HG02571 (cell line): ENCODE measurements around the gene USP36.
"Not testable (repeated sequence)": the region's sequence is repeated elsewhere in the genome, so short reads cannot be mapped to it uniquely, and the experiment has no call there.

ENCODE experiments used
- ATAC-seq: cut with Tn5 transposase; IDR thresholded peaks from one replicate; pipeline ENCODE4 v1.9.1; 2021; ENCODE audit warnings: mild to moderate bottlenecking, moderate library complexity; ENCODE audit not compliant: unreplicated experiment

The USP36 gene

DNA sequence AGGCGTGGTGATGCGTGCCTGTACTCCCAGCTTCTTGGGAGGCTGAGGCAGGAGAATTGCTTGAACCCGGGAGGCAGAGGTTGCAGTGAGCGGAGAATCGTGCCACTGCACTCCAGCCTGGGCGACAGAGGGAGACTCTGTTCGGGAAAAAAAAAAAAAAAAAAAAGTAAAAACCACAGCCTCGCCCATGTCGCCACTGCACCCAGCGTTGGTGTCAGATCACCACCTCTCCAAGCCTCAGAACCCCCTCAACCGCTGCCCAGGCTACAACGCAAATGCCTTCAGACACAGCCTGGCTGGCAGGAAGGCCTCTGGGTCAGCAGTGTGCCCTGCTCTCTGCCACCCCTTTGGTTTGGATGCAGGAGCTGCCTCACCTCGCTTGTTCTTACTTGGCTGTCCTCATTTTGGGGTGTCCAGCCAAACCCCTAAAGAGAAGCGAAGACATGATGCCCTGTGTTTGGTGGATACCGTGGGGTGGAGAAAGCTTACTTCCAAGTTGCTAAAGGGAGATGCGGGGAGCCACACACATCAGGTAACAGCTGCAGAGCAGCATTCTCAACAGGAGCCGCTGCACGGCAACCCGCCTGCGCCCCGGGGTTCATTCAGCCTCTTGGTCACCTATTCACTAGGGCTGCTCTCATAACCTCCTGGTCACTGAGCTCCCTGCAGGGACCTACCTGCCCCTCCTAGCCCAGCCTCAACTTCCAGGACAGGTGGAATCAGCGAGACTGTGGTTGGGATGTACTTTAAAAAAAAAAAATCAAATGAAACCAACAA, 45.6 kb downstream of the USP36 start:
- ATAC-seq: no peak

DNA sequence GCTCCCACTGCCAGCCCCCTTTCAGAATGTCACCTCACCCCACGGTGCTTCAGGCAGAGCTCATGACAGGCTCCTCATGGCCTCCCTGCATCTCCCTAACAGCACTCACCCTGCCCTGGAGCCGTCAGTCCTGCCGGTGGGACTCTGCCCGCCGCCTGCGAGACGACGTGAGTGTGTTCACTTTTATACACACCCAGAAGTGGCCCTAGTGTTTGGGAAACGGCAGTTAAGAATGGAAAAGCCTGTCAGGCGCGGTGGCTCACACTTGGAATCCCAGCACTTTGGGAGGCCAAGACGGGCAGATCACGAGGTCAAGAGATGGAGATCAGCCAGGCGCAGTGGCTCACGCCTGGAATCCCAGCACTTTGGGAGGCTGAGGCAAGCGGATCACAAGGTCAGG, 46.2 kb downstream of the USP36 start:
- no peak for ATAC-seq

DNA sequence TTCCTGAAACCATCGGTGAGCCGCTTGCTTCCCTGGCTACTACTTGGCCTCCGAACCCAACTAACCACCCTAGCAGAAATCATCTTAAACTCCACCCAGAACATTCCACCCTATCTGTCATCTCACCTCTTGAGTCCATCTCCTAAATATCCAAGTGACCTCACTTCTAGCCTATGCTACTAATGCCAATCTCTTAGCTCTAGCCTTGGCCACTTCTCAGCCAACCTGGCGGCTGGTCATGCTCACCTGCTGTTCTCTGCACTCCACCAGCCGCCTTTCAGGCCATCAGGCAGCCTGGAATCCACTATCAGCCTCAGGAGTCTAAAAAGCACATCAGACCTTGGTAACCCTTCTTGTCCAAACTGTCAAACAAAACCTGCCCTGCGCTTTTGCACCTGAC, 46.6 kb downstream of the USP36 start:
- no peak for ATAC-seq

DNA sequence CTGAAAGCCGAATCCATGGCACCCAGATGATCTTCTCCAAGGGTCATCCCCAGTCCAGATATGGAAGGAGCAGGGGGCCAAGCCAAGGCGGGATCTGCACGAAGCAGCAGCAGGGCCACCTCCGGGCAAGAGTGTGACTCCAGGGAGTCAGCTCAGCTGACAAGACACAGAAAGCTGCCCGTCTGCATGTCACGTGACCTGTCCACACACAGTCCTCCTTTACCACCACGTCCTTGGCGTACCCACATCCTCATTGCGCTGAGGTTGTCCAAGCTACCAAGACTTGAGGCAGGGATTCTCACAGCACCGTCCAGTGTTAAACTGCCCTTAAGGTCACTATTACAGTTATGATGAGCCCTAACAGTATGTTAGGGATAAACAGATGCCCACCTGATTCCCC, 47.2 kb downstream of the USP36 start:
- no peak for ATAC-seq

DNA sequence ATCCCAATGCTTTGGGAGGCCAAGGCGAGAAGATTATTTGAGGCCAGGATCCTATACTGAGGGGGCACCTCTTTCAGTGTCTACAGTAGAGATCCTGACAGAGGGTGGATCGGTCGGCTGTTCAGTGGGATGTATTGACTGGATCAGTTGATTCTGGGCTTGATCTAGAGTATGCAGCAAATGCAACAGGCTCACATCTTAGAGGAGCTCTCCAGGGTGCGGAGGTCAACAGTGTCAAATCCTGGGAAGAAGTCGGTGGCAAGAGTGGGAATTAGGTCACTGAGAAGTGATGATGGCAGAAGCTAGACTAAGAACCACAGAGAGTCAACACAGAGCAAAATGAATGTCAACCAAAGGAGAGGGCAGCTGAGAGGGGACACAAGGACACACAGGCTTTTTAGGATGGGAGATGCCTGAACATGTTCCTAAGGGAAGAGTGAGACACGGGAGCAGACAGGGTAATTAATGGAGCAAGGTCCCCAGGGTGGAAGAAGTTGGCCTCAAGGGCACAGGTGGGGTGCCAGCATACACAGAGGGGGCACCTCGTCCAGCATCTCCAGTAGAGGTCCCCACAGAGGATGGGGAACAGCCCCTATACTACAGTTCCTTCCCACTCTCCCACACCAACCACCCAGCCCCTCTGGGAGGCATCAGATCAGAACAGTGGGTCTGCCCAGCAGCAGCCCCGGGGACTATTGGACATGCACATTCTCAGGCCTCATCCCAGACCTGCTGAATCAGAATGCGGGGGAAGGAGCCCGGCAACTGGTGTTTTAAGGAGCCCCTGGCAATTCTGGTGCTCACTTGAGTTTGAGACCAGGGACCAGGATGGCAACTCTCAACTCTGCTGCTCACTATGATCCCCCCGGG, 48.5 kb downstream of the USP36 start:
- no peak for ATAC-seq

DNA sequence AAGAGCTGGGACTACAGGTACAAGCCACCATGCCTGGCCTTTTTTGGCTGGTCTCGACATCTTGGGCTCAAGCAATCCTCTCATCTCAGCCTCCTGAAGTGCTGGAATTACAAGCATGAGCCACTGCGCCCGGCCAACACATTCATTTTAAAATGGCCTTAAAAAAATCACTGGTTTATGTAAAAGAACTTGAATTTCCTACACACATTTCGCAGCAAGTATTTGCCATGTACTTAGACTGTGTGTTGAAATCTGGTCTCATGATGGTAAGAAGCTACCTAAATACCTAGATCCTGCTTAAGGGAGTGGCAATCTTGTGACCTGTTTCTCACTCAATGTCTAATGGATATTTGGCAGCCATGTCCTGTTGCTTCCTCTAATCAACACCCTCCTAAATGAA, 50.1 kb downstream of the USP36 start:
- no peak for ATAC-seq

DNA sequence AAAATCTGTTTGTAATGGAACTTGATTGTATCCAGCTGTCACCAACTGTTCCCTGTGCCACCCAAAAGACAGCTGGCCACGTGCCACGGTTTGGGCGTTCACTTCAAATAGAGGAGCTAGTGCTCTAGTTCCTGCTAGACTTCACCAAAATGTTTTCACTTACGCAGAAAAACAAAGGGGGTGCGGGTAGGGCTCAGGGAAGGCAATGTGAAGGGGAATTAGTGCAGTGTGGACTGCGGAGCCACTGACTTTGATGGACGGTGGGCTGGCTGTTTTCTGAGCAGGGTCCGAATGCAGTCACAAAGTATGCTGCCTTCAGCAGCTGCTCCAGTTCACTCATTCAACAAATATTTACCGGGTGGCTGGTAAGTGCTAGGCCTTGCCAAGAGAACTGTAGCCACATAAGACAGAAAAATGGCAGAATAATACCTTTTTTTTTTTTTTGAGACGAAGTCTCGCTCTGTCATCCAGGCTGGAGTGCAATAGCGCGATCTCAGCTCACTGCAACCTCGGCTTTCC, 50.9 kb downstream of the USP36 start:
- ATAC-seq: no peak

DNA sequence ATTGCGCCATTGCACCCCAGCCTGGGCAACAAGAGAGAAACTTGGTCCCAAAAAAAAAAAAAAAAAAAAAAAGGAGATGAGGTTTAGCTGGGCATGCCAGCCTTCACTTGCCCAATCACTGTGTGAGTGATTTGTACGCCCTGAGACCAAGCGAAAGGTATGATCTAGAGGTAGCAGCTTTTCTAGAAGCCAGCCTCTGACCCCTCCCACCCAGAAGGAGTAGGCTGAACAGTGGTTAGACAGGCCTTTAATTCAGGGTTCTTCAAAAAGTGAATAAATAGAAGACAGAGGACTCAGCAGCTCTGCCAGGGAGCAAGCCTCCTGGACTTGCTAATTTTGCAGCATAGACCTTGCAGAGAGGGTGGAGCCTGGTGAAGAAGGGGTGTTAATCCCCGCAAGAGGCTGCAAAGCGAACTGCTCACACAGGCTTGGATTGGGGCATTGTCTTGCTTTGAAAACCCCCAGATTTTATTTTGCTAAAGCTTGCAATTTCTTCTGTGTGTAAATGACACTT, 51.4 kb downstream of the USP36 start:
- no peak for ATAC-seq

DNA sequence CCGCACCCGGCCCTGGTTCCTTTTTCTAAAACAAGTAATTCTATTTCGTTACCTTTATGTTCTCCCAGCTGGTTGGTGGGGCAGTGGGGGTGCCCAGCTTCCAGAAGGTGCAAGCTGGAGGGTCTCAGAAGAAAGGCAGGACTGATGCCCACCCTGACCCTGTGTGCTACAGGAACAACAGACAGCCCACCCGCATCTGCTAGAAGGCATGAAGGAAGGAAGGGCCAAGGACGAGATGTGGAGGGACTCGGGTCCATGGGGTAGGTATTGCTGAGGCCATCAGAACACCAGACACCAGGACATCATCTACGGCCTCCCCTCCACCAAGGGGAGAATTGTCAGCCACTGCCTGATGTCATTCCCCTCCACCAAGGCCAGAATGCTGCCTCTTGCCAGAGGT, 52.2 kb downstream of the USP36 start:
- ATAC-seq: no peak

DNA sequence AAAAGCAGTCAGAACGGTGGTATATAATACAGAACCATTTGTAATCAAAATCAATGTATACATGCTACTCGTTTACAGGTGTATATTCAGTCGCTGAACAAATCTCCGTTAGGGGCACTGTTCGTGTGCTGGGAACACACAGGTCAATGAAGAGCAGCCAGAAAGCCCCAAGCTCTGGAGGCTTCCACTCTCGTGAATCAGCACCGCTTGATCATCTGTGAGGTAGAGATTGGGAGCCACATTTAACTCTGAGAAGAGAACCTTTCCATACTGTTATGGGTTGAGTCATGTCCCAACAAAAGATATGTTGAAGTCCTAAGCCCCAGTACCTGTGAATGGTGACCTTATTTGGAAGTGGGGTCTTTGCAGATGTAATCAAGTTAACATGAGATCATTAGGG, 53.2 kb downstream of the USP36 start:
- ATAC-seq: no peak

DNA sequence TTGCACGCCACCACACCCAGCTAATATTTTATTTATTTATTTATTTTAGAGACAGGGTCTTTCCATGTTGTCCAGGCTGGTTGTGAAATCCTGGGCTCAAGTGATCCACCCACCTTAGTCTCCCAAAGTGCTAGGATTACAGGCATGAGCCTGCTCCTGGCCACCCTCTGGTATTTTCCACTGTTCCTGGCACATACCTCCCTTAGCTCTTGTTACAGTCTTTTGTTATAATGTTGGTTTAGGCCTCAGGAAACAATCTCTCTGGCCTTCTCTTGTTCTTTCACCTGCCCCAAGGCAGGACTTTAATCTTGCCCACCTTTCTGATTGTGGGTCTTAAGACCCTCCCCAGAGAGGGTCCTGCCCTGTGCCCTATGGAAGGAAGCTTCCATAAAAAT, 55.0 kb downstream of the USP36 start:
- no peak for ATAC-seq

DNA sequence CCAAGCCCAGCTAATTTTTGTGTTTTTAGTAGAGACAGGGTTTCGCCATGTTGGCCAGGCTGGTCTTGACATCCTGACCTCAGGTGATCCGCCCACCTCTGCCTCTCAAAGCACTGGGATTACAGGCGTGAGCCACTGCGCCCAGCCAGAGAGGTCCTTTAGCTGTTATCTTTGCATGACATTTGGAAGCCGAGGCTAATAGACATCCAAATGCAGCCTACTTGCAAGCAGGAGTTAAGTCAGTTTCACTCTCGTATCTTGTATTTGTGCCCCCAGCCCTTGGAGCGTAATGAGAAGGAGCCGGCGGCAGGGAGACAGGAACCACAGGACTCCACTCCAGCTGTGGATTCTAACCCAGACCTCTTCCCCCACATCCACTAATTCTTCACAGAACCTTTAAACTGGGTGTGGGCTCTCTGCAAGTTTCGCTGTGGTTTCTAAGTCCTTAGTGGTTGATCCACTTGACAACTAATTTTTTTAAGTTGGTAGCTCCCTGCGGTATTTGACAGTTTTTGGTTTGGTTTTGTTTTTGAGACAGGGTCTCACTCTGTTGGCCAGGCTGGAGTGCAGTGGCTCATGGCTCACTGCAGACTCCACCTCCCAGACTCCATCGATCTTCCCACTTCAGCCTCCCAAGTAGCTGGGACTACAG, 55.5 kb downstream of the USP36 start:
- ATAC-seq: no peak

DNA sequence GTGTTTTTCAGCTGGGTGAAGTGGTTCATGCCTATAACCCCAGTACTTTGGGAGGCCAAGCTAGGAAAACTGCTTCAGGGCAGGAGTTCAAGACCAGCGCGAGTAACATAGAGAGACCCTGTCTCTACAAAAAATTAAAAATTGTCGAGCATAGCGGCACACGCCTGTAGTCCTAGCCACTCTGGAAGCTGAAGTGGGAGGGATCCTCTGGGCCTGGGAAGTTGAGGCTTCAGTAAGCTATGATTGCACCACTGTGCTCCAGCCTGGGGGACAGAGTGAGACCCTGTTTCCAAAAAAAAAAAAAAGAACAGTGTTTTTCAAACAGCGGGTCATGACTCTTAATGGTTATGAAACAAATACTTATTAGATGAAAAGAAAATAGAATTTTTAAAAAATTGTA, 56.3 kb downstream of the USP36 start:
- no peak for ATAC-seq

DNA sequence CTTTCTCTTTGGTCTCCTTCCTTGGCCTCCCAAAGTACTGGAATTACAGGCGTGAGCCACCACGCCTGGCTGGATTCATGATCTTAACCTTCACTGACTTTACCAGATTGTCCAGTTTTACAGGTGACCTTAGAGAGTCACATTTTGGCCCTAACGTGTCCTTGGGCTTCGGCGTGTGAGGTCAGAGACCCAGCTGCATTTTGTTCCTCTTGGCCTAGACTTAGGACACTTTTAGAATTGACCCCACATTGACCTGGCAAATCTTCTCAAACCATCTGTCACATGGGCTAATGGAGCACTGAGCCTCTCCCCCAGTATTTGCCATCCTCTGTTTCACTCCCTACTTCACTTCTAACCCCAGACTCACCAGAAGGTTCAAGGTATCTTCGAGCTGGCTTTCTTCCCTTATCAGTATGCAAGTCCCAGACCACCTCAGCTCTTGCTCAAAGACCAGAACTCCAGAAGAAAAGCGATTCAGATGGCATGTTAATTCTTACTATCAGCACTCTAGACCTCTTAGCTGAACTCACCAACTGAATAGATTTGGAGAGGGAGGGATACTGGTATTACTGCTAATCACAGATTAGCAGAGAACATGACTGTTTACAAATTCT, 56.8 kb downstream of the USP36 start:
- ATAC-seq: no peak

DNA sequence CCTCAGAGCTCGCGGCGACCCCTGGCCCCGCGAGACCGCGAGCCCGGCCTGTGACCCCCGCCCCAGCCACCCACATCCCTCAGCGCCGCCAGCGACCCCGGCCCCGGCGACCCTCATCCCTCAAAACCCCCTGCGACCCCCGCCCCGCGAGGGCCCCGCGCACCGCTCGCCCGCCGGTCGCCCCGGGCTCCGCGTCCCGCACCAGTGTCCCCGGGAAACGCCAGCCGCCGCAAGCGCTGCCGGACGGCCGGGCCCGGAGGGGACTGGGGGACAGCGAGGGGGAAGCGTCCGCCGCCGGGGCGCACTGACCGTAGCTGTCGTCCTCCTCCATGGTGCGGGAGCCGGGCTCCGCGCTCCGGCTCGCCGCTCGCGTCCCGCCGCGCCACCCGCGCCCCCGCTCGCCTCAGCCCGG, 58.7 kb downstream of the USP36 start, which contains the start of gene CYTH1:
Gene CYTH1 (minus strand): TSS at position 381 of the 412 bp plus-strand sequence. CDS start 50 bp downstream, at position 331.
- peak; percentile 13 for ATAC-seq

DNA sequence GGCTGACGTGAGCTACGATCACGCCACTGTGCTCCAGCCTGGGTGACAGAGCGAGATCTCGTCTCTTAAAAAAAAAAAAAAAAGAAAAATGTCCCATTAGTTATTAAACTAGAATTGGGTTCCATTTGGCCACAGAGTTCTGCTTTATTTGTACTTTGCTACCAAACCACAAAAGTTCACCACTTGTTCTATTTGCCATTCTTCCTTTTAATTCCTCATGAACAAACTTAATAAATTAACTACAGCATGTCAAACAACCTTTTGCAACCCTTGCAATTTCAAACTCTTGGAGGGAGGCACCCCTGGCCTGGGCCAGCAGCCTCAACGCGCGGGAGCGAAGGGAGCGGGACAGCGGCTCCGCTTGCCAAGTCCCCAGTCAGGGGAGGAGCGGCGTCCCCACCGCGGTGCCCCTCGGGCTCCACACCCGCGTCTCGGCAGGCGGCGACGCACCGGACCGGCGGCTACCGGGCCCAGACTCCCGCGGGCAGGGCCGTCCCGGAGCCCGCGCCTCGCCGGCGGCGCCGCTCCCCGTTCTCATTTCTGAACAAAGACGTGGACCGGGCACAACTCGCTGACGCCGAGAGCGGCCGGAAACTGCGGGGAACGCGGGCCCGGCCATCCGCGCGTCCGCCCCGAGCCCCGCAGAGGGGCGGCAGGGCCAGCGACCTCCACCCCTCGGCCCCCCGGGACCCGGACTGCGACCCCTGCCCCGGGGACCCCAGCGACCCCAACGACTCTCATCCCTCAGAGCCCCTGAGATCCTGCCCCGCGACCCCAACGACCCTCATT, 59.3 kb downstream of the USP36 start:
- ATAC-seq: peak; percentile 9

DNA sequence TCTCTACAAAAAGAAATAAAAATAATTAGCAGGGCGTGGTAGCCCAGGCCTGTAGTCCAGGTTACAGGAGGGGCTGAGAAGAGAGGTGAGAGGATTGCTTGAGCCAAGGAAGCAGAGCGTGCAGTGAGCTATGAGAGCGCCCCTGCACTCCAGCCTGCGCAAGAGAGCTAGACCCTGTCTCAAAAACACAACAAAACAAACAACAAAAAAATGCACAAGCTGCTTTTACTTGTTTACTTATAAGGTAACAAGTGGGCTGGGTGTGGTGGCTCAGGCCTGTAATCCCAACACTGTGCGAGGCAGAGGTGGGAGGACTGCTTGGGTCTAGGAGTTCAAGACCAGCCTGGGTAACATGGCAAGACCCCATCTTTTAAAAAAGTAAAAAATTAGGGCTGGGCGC, 60.3 kb downstream of the USP36 start:
- ATAC-seq: no peak

DNA sequence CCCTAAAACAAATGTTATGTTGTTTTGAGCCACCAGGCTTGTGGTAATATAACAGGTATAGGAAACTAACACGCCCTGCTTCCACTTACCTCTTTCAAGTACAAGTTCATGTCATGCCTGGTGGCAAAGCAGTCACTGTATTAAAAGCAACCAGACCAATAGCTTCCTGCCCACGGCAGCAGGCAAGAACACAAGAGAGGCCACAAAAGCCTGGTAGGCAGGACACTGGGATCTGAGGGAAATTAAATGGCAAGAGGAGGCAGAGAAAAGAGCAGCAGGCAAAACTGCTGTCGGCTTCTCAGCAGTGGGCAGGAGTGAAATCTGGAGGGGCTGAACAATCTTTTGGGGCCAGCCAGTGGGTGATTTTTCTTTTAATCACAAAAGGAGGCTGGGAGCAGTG, 60.8 kb downstream of the USP36 start:
- ATAC-seq: no peak

DNA sequence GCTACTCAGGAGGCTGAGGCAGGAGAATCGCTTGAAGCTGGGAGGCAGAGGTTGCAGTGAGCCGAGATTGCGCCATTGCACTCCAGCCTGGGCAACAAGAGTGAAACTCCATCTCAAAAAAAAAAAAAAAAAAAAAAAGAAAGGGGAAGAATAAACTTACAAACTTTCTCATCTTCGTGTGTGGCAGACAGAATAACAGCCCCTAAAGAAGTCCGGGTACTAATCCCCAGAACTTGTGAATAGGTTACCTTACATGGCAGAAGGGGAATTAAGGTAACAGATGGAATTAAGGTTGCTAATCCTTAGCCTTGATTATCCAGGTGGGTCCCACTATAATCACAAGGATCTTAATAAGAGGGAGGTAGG, 61.3 kb downstream of the USP36 start:
- not testable (repeated sequence) for ATAC-seq

DNA sequence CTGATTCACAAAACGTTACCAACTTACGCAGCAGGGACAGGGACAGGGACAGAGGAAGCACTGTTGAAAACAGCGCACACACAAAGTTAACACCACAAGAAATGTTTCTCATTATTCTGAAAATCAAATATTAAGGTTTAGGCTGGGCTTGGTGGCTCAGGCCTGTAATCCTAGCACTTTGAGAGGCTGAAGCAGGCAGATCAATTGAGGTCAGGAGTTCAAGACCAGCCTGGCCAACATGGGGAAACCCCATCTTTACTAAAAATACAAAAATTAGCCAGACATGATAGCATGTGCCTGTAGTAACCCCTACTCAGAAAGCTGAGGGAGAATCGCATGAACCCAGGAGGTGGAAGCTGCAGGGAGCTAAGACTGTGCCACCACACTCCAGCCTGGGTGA, 62.7 kb downstream of the USP36 start:
- ATAC-seq: no peak
